ENCODE measurements around the gene DHRSX. TPM values are rescaled to one million over a fixed set of nuclear protein-coding genes. Genes with fewer than 3 reads are reported as not detected.
"Not testable (repeated sequence)": the region's sequence is repeated elsewhere in the genome, so short reads cannot be mapped to it uniquely, and the experiment has no call there.

DHRSX gene
- total RNA-seq, 4 donors from 2014 or later: 8.2 to 35.7 (median 16.1) TPM

- Histone ChIP-seq H3K9me3 (no peaks in the 10 kb centered on the region), H3K4me1 (no peaks in the 10 kb centered on the region), H3K4me3 (no peak overlapping the region), H3K27ac (no peak overlapping the region), H3K36me3 (no peaks in the 10 kb centered on the region), H3K27me3 (no peaks in the 10 kb centered on the region)
- 50% methylated on average over 15 of the region's 15 CpGs for WGBS
- TF ChIP-seq EP300 (IDR thresholded peaks at IDR 0.05) (no peak), POLR2A (IDR thresholded peaks at IDR 0.05) (no peak), POLR2AphosphoS5 (IDR thresholded peaks at IDR 0.05) (no peak), CTCF (IDR thresholded peaks at IDR 0.05) (no peak)
- DNase-seq (ENCODE audit: low spot score in 2 of 2): no peak
These were observed 37.4 kb upstream of the DHRSX start for GRCh38 chrX:2538031-2538757.

GRCh38 chrX:2536974-2537373, 36.2 kb upstream of the DHRSX start:
- Histone ChIP-seq H3K27me3 (no peaks in the 10 kb centered on the region), H3K4me1 (no peaks in the 10 kb centered on the region), H3K9me3 (no peaks in the 10 kb centered on the region), H3K36me3 (no peaks in the 10 kb centered on the region), H3K27ac (no peak overlapping the region), H3K4me3 (no peak overlapping the region)
- no peak for DNase-seq (ENCODE audit: low spot score in 2 of 2)
- no peak for TF ChIP-seq POLR2A (IDR thresholded peaks at IDR 0.05)
- no peak for TF ChIP-seq EP300 (IDR thresholded peaks at IDR 0.05)
- TF ChIP-seq CTCF (IDR thresholded peaks at IDR 0.05): no peak
- TF ChIP-seq POLR2AphosphoS5 (IDR thresholded peaks at IDR 0.05): no peak
- WGBS: 63% methylated on average over 5 of the region's 5 CpGs

- Histone ChIP-seq H3K36me3 (no peaks in the 10 kb centered on the region), H3K4me1 (no peaks in the 10 kb centered on the region), H3K4me3 (no peak overlapping the region), H3K27me3 (no peaks in the 10 kb centered on the region), H3K27ac (no peak overlapping the region), H3K9me3 (no peaks in the 10 kb centered on the region)
- WGBS: 79% methylated on average over 7 of the region's 7 CpGs
- DNase-seq (ENCODE audit: low spot score in 2 of 2): no peak
- TF ChIP-seq POLR2A (IDR thresholded peaks at IDR 0.05) (no peak), POLR2AphosphoS5 (IDR thresholded peaks at IDR 0.05) (no peak), CTCF (IDR thresholded peaks at IDR 0.05) (no peak), EP300 (IDR thresholded peaks at IDR 0.05) (no peak)
These were observed 35.4 kb upstream of the DHRSX start for GRCh38 chrX:2536141-2536540.

- 55% methylated on average over 5 of the region's 5 CpGs for WGBS
- H3K4me3 ChIP-seq; H3K36me3 ChIP-seq; DNase-seq (ENCODE audit: low spot score in 2 of 2); H3K9me3 ChIP-seq; H3K27ac ChIP-seq; H3K27me3 ChIP-seq; H3K4me1 ChIP-seq: not testable (repeated sequence)
These were observed 33.7 kb upstream of the DHRSX start for GRCh38 chrX:2534261-2535021.

GRCh38 chrX:2533424-2533823, 32.6 kb upstream of the DHRSX start:
- no peak for DNase-seq (ENCODE audit: low spot score in 2 of 2)
- Histone ChIP-seq H3K27ac (no peak overlapping the region), H3K27me3 (no peaks in the 10 kb centered on the region), H3K9me3 (no peaks in the 10 kb centered on the region), H3K4me1 (no peaks in the 10 kb centered on the region), H3K36me3 (no peaks in the 10 kb centered on the region), H3K4me3 (no peak overlapping the region)
- WGBS: 33% methylated on average over 8 of the region's 8 CpGs
- TF ChIP-seq POLR2AphosphoS5 (IDR thresholded peaks at IDR 0.05) (no peak), EP300 (IDR thresholded peaks at IDR 0.05) (no peak), CTCF (IDR thresholded peaks at IDR 0.05) (no peak), POLR2A (IDR thresholded peaks at IDR 0.05) (no peak)
